Ramos (cell line): ENCODE results near the gene IYD.
"Not testable (repeated sequence)": the region's sequence is repeated elsewhere in the genome, so short reads cannot be mapped to it uniquely, and the experiment has no call there.

Source experiments
- in situ Hi-C: fragments of 300-500 bp; cut with MboI; formaldehyde crosslinking; loops from one replicate; pipeline ENCODE4 v1.14.3; 2022; ENCODE audit warnings: low sequenced_read_pairs; ENCODE audit not compliant: unreplicated experiment

IYD gene

GRCh38 chr6:150418827-150419594, 50.2 kb downstream of the IYD start:
- in situ Hi-C loops = loop anchor here (5.0 kb wide), 1 partner anchor 393 kb away; no protein-coding TSS in a partner anchor

- in situ Hi-C loops = no loop called here
These were observed 51.6 kb downstream of the IYD start for GRCh38 chr6:150420428-150420827.

- in situ Hi-C loops = no loop called here
These were observed 52.1 kb downstream of the IYD start for GRCh38 chr6:150420926-150421325.

GRCh38 chr6:150425508-150425907, 56.7 kb downstream of the IYD start:
- in situ Hi-C loops = no loop called here

GRCh38 chr6:150426198-150426597, 57.4 kb downstream of the IYD start:
- in situ Hi-C loops = no loop called here

- in situ Hi-C loops = no loop called here
These were observed 58.3 kb downstream of the IYD start for GRCh38 chr6:150427037-150427602.

GRCh38 chr6:150427843-150428242, 59.0 kb downstream of the IYD start:
- in situ Hi-C loops = no loop called here

GRCh38 chr6:150430815-150431214, 62.0 kb downstream of the IYD start:
- in situ Hi-C loops = no loop called here

GRCh38 chr6:150435360-150435759, 66.5 kb downstream of the IYD start:
- in situ Hi-C loops = no loop called here

GRCh38 chr6:150435832-150436231, 67.0 kb downstream of the IYD start:
- in situ Hi-C loops = no loop called here

- in situ Hi-C loops = no loop called here
These were observed 70.6 kb downstream of the IYD start for GRCh38 chr6:150439373-150439772.

GRCh38 chr6:150443621-150444020, 74.8 kb downstream of the IYD start:
- in situ Hi-C loops = no loop called here

- in situ Hi-C loops = no loop called here
These were observed 75.5 kb downstream of the IYD start for GRCh38 chr6:150444308-150444707.

GRCh38 chr6:150445486-150445885, 76.7 kb downstream of the IYD start:
- in situ Hi-C loops = no loop called here

- in situ Hi-C loops = no loop called here
These were observed 79.4 kb downstream of the IYD start for GRCh38 chr6:150448221-150448620.

- in situ Hi-C loops = not testable (repeated sequence)
These were observed 80.2 kb downstream of the IYD start for GRCh38 chr6:150449055-150449454.

GRCh38 chr6:150450918-150451317, 82.1 kb downstream of the IYD start:
- in situ Hi-C loops = no loop called here

- in situ Hi-C loops = no loop called here
These were observed 83.1 kb downstream of the IYD start for GRCh38 chr6:150451807-150452427.

- in situ Hi-C loops = no loop called here
These were observed 83.8 kb downstream of the IYD start for GRCh38 chr6:150452428-150453243.

- in situ Hi-C loops = no loop called here
These were observed 84.5 kb downstream of the IYD start for GRCh38 chr6:150453357-150453756.
